H9 (cell line): Measurements from ENCODE around the gene TGFBI. TPM values are rescaled to one million over a fixed set of nuclear protein-coding genes. Genes with fewer than 3 reads are reported as not detected.

Source experiments
- DNase-seq: peaks from one replicate; pipeline ENCODE4 v3.0.0-alpha.2; 2017
- H2AFZ ChIP-seq: one replicate; pipeline ENCODE4 v1.6.1; 2013; ENCODE audit warnings: mild to moderate bottlenecking, low read length, control low read depth, moderate library complexity
- H2AK5ac ChIP-seq: 2 replicates; pipeline ENCODE4 v1.6.1; 2013; ENCODE audit warnings: low read length, control low read depth, mixed read lengths; ENCODE audit not compliant: insufficient read length
- H2BK120ac ChIP-seq: one replicate; pipeline ENCODE4 v1.6.1; 2013; ENCODE audit warnings: low read depth, mild to moderate bottlenecking, low read length, control low read depth, inconsistent platforms; ENCODE audit not compliant: poor library complexity, severe bottlenecking
- H2BK12ac ChIP-seq: 2 replicates; pipeline ENCODE4 v1.6.1; 2013; ENCODE audit warnings: low read length, control low read depth, mixed read lengths, low read depth; ENCODE audit not compliant: insufficient read length
- H2BK15ac ChIP-seq: 2 replicates; pipeline ENCODE4 v1.6.1; 2013; ENCODE audit warnings: low read depth, low read length, control low read depth
- H2BK20ac ChIP-seq: one replicate; pipeline ENCODE4 v1.6.1; 2013; ENCODE audit warnings: low read depth, mild to moderate bottlenecking, low read length, control low read depth, inconsistent platforms; ENCODE audit not compliant: poor library complexity, severe bottlenecking
- H2BK5ac ChIP-seq: 2 replicates; pipeline ENCODE4 v1.6.1; 2013; ENCODE audit warnings: low read length, control low read depth, mixed read lengths; ENCODE audit not compliant: insufficient read length
- H3K14ac ChIP-seq: 2 replicates; pipeline ENCODE4 v1.6.1; 2013; ENCODE audit warnings: low read length, control low read depth; ENCODE audit not compliant: insufficient read depth
- H3K18ac ChIP-seq: 2 replicates; pipeline ENCODE4 v1.6.1; 2013; ENCODE audit warnings: low read depth, mild to moderate bottlenecking, mixed read lengths, low read length, control low read depth; ENCODE audit not compliant: insufficient read length
- H3K23ac ChIP-seq: 2 replicates; pipeline ENCODE4 v1.6.1; 2013; ENCODE audit warnings: low read length, control low read depth, mixed read lengths, low read depth; ENCODE audit not compliant: insufficient read length
- H3K23me2 ChIP-seq: 2 replicates; pipeline ENCODE4 v1.6.1; 2013; ENCODE audit warnings: low read depth, mild to moderate bottlenecking, mixed read lengths, low read length, control low read depth; ENCODE audit not compliant: insufficient read length, poor library complexity, severe bottlenecking
- H3K27ac ChIP-seq: 2 replicates; pipeline ENCODE4 v1.5.1; 2013; ENCODE audit warnings: low read length, control low read depth, mixed read lengths, low read depth; ENCODE audit not compliant: insufficient read length
- H3K27me3 ChIP-seq: 2 replicates; pipeline ENCODE4 v1.6.1; 2013; ENCODE audit warnings: low read length, control low read depth, inconsistent platforms; ENCODE audit not compliant: insufficient read depth
- H3K4ac ChIP-seq: 2 replicates; pipeline ENCODE4 v1.6.1; 2013; ENCODE audit warnings: low read depth, mild to moderate bottlenecking, control low read depth, inconsistent platforms, low read length, moderate library complexity
- H3K4me1 ChIP-seq: 2 replicates; pipeline ENCODE4 v1.6.1; 2013; ENCODE audit warnings: low read length, control low read depth, inconsistent platforms; ENCODE audit not compliant: insufficient read depth
- H3K4me2 ChIP-seq: 2 replicates; pipeline ENCODE4 v1.6.1; 2013; ENCODE audit warnings: low read length, control low read depth, mixed read lengths; ENCODE audit not compliant: insufficient read length, insufficient read depth
- H3K56ac ChIP-seq: 2 replicates; pipeline ENCODE4 v1.6.1; 2013; ENCODE audit warnings: low read depth, mild to moderate bottlenecking, mixed read lengths, low read length, control low read depth; ENCODE audit not compliant: insufficient read length
- H3K79me1 ChIP-seq: 2 replicates; pipeline ENCODE4 v1.6.1; 2013; ENCODE audit warnings: low read depth, mild to moderate bottlenecking, moderate library complexity, low read length, control low read depth, inconsistent platforms; ENCODE audit not compliant: insufficient read depth, poor library complexity, severe bottlenecking
- H3K79me2 ChIP-seq: 2 replicates; pipeline ENCODE4 v1.6.1; 2013; ENCODE audit warnings: low read length, control low read depth, inconsistent platforms; ENCODE audit not compliant: insufficient read depth
- H3K9ac ChIP-seq: 2 replicates; pipeline ENCODE4 v1.6.1; 2013; ENCODE audit warnings: low read length, control low read depth, mixed read lengths; ENCODE audit not compliant: insufficient read length; ENCODE audit errors: extremely low read depth
- H3K9me3 ChIP-seq: one replicate; pipeline ENCODE4 v1.6.1; 2013; ENCODE audit warnings: low read depth, low read length, inconsistent platforms; ENCODE audit not compliant: control insufficient read depth
- H3T11ph ChIP-seq: one replicate; pipeline ENCODE4 v1.6.1; 2013; ENCODE audit warnings: mild to moderate bottlenecking, low read length, control low read depth, inconsistent platforms
- H4K20me1 ChIP-seq: one replicate; pipeline ENCODE4 v1.6.1; 2013; ENCODE audit not compliant: control insufficient read depth, insufficient read length, insufficient read depth
- H4K5ac ChIP-seq: 2 replicates; pipeline ENCODE4 v1.6.1; 2013; ENCODE audit warnings: low read depth, mild to moderate bottlenecking, mixed read lengths, low read length, control low read depth; ENCODE audit not compliant: insufficient read length
- H4K8ac ChIP-seq: replicated peaks from 2 replicates; pipeline ENCODE4 v1.6.1; 2013; ENCODE audit warnings: low read length, control low read depth, mixed read lengths, low read depth; ENCODE audit not compliant: insufficient read length
- H4K91ac ChIP-seq: 2 replicates; pipeline ENCODE4 v1.6.1; 2013; ENCODE audit warnings: low read depth, mild to moderate bottlenecking, moderate library complexity, mixed read lengths, low read length, control low read depth; ENCODE audit not compliant: insufficient read length
- H3K27ac Mint-ChIP-seq, 3 experiments: 2 replicates in 2 of 3; 3 replicates in 1 of 3; pipeline ENCODE4 v1.8.0; 2020 to 2021; ENCODE audit warnings: mixed read lengths in 3 of 3, mild to moderate bottlenecking in 1 of 3, moderate library complexity in 1 of 3
- H3K27me3 Mint-ChIP-seq: 2 replicates; pipeline ENCODE4 v1.8.0; 2021; ENCODE audit warnings: low read depth, mild to moderate bottlenecking, moderate library complexity, mixed read lengths
- H3K36me3 Mint-ChIP-seq, 3 experiments: 2 replicates in 2 of 3; 3 replicates in 1 of 3; pipeline ENCODE4 v1.8.0; 2020 to 2021; ENCODE audit warnings: low read depth in 3 of 3, mixed read lengths in 3 of 3; ENCODE audit not compliant: insufficient read depth in 1 of 3
- H3K4me1 Mint-ChIP-seq, 2 experiments: 2 replicates each; pipeline ENCODE4 v1.8.0; 2020; ENCODE audit warnings: mixed read lengths in 2 of 2
- H3K4me3 Mint-ChIP-seq, 2 experiments: 2 replicates in 1 of 2; 3 replicates in 1 of 2; pipeline ENCODE4 v1.8.0; 2020 to 2021; ENCODE audit warnings: mild to moderate bottlenecking in 2 of 2, mixed read lengths in 2 of 2, moderate library complexity in 1 of 2
- H3K9me3 Mint-ChIP-seq, 2 experiments: 2 replicates in 1 of 2; 3 replicates in 1 of 2; pipeline ENCODE4 v1.8.0; 2020; ENCODE audit warnings: mild to moderate bottlenecking in 2 of 2, mixed read lengths in 2 of 2, moderate library complexity in 1 of 2
- CTCF ChIP-seq: fragments of 200-600 bp; sonication (generic); conservative IDR thresholded peaks from 3 replicates; pipeline ENCODE4 v1.8.0; 2021; ENCODE audit warnings: antibody characterized with exemption, mild to moderate bottlenecking
- WGBS: extraction: QIAGEN DNeasy Blood & Tissue Kit; methylation state at CpG from one replicate; pipeline ENCODE4 v1.1.7; 2013; ENCODE audit warnings: missing lambda C conversion rate, low lambda C conversion rate, mixed read lengths; ENCODE audit not compliant: insufficient read length; ENCODE audit errors: extremely low coverage; 5-methylcytosine and 5-hydroxymethylcytosine counted together
- total RNA-seq: library from RNA; stranded (reverse); gene quantifications from 2 replicates; pipeline ENCODE4 v1.2.1, GENCODE V29; 2021

The TGFBI gene
- total RNA-seq, 1 experiment from 2014 or later, result 4.7 TPM

GRCh38 chr5:136086783-136087566 is 58.2 kb downstream of the TGFBI start:
- Histone ChIP-seq H3T11ph (no peak overlapping the region), H3K14ac (no peak overlapping the region), H2BK20ac (no peak overlapping the region), H3K79me1 (no peaks in the 10 kb centered on the region), H3K9me3 (no peaks in the 10 kb centered on the region), H2BK5ac (no peak overlapping the region), H2BK120ac (no peak overlapping the region), H4K5ac (no peak overlapping the region), H3K56ac (no peak overlapping the region), H3K4me1 (no peaks in the 10 kb centered on the region), H4K20me1 (no peaks in the 10 kb centered on the region), H3K79me2 (no peaks in the 10 kb centered on the region), H3K27me3 (no peaks in the 10 kb centered on the region), H3K4ac (no peak overlapping the region), H3K27ac (no peak overlapping the region), H3K23me2 (no peaks in the 10 kb centered on the region), H2BK12ac (no peak overlapping the region), H2AFZ (no peak overlapping the region), H4K91ac (no peak overlapping the region), H3K23ac (no peak overlapping the region), H3K18ac (no peak overlapping the region), H4K8ac (no peak overlapping the region), H3K4me2 (no peak overlapping the region), H2BK15ac (no peak overlapping the region), H3K9ac (no peak overlapping the region), H2AK5ac (no peak overlapping the region)
- no CpG with 5 or more reads among the region's 5 CpGs for WGBS
- DNase-seq, result no peak
- Mint-ChIP-seq H3K4me1 (peaks cover 5 to 6% of the 10 kb centered on the region in 2 experiments; a peak in 3 of 4 replicates), H3K4me3 (no peak overlapping the region), H3K27ac (no peak overlapping the region), H3K27me3 (peaks cover 4% of the 10 kb centered on the region), H3K9me3 (no peaks in the 10 kb centered on the region), H3K36me3 (no peaks in the 10 kb centered on the region)
- no peak for TF ChIP-seq CTCF
